ENCODE data around the gene P2RX1.

Gene P2RX1

DNA sequence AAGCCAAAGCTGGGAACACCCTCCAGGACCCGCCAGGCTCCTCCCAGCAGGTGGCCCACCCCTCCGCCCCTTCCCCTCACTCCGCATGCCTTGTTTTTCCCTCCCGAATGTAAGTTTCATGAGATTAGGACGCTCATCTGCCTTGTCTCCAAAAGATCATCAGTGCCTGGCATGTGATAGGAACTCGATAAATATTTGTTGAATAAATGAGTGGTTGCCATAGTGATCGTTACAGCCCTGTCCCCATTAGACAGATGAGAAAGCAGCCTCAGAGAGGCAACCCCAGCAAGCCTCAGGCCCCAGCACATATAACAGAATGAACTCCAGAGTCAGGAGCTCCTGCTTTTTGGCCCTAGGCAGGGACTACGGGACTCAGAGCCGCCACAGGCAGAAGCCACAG is 28.5 kb downstream of the P2RX1 start:
- no peak for DNase-seq (ENCODE audit: low read depth in 2 of 2)

DNA sequence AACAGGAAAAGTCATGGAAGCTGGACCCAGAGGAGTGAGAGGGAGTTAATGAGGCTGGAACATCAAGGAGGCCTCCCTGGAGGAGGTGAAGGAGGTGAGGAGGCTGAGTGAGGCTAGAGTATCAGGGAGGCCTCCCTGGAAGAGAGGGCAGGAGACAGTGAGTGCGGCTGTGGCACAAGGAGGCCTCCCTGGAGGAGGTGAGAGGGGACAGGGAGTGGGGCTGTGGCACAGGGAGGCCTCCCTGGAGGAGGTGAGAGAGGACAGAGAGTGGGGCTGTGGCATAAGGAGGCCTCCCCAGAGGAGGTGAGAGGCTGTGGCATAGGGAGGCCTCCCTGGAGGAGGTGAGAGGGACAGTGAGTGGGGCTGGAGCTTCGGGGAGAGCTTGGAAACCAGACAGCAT is 28.9 kb downstream of the P2RX1 start:
- DNase-seq (ENCODE audit: low read depth in 2 of 2): no peak

DNA sequence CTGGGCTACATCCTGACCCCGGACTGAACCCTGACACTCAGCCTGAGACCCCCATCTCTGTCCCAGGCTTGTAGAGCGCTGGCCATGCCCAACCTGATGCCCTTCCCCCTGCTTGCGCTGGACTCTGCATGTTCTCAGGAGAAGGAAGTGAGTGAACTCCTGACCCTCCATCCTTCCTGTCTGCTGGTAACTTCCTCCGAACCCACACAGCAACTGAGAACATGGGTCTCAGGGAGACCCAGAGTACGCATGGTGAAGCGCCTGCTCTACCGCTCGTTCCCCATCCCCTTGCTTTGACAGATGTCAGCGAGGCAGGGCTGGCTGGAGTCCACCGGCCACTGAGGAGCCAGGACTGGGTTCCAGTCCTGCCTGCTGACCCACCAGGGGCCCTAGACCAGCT is 29.5 kb downstream of the P2RX1 start:
- DNase-seq (ENCODE audit: low read depth in 2 of 2): no peak

DNA sequence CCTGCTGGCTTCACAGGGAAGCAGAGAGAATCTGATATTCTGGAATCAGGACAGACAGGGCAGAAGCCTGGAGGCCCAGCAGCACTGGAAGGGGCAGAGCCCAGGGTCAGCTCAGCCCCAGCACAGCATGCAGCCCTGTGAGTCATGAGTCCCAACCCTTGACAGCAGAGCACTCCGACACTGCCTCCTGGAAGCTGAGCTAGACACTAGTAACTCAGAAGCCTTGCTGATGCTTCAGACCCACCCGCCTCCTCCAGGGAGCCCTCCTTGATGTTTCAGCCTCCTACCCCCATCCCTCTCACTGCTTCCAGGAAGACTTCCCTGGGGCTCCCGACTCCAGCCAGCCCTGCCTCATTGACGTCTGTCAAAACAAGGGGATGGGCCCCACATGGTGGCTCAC is 30.3 kb downstream of the P2RX1 start:
- DNase-seq (ENCODE audit: low read depth in 2 of 2): no peak

DNA sequence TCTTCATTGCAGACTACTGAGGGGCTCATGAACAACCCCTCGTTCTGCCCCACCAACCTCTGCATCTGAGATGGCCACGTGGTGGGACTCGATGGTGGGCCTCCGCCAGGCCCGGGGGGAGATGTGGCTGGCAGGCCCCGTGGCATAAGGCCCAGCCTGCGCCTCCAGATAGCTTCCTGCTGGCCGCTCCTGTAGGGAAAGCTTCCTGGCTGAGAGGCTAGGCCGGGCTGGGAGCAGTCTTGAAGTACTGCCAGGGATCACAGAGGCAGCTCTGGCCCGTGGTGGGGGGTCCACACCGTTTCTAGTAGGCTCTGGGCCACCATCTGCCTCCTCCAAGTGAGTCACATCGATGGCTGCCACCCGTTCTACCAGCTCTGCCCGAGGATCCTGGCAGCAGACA is 31.0 kb downstream of the P2RX1 start:
- no peak for DNase-seq (ENCODE audit: low read depth in 2 of 2)

DNA sequence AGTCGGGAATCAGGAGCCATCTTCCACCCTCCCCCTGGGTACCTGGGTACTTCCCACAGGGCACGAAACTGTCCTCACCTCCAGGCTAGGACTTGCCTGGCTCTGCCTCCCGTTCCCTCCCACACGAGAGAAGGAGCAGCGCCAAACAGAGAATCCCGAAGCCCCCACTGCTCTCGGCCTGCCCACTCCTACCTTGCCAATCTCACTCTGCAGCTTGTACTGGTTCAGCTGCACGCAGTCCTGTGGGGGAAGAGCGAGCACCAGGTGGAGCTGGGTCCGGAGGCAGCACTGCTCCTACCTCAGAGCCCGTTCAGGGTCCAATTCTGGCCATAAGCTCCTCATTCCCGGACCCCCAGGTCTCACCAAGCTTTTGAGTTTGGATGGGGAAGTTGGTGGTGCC is 32.1 kb downstream of the P2RX1 start:
- DNase-seq (ENCODE audit: low read depth in 2 of 2): no peak

DNA sequence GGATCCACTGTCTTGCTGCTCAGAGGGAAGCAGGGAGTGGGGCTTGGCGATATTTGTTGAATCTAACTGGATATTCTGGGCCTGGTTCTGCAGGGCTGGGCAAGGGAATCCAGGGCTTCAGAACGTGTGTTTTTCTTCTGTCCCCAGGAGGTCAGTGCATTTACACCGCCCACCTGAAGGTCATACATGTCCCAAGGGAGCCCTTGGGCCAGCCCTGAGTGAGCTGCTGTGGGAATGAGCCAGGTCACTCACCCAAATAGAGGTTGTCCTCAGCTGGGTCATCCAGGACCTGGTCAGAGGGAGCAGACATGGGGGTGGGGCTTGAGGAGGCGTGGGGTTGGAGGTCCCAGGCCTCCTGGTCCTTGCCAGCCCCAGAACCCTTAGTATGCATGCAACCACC is 34.0 kb downstream of the P2RX1 start:
- no peak for DNase-seq (ENCODE audit: low read depth in 2 of 2)

DNA sequence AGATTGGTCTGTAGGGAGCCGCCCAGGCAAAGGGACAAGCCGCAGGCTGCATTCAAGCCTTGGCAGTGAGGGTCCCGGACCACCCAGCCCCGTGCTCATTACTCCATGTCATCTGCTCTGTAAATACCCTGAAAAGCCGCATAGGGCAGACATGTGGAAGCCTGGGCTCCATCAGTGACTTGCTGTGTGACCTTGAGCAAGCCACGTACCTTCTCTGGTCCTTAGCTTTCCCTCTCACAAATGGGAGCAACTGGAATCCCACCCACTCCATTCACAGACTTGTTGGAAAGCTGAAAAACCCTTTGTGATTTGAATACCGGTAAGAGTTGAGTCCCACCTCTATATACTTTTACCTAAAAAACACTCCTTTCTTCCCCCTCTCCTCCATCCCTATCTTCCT is 35.3 kb downstream of the P2RX1 start:
- no peak for DNase-seq (ENCODE audit: low read depth in 2 of 2)

DNA sequence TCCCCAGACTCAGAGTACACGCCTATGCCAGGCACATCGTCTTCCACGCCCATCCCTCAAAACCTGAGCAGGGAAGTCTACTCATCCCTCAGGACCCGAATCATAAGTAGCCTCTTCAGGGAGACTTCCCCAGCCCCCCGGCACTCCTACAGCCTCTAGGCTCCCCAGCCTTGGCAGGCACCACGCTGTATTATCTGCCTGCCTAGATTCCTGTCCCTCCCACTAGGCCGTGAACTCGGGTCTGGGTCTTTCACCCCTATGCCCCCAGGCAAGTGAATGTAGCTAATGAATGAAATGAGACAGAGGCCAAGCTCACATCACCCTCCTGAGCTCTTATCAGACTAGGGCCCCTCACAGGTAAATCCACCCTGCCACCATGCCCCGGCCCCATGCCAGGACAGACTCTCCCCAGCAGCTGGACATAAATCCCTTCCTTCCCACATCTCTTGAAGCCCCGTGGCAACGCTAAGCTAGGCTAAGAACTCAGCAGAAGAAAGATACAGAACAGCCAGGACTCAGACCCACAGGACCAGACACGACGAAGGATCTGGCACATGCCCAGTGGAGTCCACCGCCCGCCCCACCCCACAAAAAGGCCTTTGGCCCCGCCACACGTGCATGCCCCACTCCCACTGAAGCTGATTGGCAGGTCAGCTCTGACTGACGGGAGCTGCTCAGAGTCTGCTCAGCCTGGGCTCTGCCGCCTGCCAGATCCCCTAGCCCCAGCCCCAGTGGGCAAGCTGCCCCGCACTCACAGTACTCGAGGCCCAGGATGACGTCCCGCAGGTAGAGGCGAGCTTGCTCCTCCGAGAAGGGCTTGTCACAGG is 36.5 kb downstream of the P2RX1 start:
- no peak for DNase-seq (ENCODE audit: low read depth in 2 of 2)

DNA sequence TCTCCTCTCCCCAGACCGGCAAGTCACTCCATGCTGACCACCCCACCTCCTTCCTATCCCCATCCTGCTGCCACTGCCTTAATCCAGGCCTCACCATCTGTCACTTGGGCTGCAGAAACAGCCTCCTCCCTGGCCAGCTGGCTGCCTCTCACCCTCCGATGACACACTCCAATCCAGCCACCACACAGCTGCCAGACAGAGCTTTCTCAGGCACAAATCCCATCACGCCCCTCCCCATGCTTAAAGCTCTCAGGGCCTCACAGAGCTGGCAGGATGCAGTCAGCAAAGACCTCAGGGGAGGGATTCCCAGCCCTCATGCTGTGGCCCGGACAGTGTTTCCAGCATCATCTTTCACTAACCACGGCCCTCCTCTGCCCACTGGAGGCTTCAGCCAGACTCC is 37.1 kb downstream of the P2RX1 start:
- no peak for DNase-seq (ENCODE audit: low read depth in 2 of 2)

DNA sequence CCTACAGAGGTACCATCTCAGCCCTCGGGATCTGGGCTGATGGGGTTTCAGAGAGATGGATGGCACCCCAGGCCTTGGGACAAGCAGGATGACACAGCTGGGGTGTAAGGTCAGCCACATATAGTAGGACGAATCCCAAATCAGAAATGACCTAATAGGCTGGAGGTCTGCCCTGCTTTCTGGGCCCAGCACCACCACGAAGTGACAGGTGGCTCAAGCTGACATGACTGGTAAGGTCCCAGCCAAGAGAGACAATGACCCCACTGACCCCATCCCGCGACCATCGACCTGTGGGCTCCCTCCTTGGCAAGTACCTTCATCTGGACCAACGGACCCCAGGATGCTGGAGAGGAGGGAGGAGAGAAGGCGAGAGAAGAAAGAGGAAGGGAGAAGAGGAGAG is 39.0 kb downstream of the P2RX1 start:
- no peak for DNase-seq (ENCODE audit: low read depth in 2 of 2)

DNA sequence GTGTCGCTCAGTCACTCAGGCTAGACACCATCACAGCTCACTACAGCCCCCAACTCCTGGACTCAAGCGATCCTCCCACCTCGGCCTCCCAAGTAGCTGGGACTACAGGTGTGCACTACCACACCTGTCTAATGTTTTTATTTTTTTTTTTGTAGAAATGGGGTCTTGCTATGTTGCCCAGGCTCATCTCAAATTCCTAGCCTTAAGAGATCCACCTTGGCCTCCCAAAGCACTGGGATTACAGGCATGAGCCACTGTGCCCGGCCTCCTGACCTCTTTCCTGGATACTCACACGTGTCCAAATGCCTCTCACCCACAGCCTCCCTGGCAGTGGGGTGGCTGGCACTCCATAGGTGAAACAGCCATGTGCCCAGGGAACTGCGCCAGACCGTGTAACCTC is 40.9 kb downstream of the P2RX1 start:
- no peak for DNase-seq (ENCODE audit: low read depth in 2 of 2)

DNA sequence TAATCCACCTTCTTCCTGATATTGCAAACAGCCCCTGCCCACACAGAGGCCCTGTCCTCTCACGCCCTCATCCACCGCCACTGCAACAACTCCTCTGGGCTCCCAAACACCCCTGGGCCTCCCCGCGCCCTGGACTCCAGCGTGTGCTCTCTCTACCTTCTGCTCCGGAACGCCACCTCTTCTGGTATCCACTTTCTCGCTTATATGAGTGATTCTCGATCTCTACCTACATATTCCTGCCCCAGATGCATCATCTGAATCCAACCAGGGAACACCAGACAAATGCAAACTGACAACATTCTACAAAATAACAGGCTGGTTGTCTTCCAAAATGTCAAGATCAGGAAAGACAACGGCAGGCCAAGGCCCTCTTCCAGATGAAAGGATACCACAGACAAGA is 42.4 kb downstream of the P2RX1 start:
- no peak for DNase-seq (ENCODE audit: low read depth in 2 of 2)

DNA sequence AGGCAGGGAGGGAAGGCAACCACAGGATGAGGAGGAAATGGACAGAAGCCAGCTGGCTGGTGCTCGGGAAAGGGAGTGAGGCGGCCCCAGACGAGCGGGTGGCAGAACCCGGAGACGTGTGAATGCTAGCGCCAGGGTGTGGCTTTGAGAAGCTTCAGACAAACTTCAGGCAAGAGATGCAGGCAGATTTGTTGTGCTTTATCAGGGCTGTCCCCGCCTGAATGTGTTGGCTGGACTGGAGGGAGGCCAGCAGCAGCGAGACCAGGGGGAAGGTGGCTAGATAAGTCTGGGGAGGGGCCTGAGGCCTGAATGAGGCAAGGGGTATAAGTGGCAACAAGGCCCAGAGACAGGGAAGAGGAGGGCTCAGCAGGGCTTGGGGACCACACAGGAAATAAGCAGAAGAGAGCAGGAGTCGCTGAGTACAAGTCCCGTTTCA is 45.4 kb downstream of the P2RX1 start:
- DNase-seq (ENCODE audit: low read depth in 2 of 2): no peak

DNA sequence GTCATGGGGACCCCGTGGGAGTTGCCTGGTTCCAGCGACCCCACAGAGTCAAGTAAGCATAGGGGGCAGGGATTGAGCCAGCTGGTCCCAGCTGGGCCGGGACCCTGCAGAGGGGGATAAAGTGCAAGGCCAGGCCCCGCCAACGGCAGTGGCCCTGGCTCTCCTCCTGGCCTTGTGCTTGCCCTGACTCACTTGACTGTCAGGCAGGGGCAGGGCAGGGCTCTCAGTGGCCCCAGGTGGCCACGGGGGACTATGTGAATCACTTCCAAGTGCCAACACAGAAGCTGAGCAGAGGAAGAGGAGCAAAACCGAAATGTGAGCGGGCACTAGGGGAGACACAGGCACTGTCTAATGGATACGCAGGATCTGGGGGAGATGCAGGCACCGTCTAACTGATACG is 48.7 kb downstream of the P2RX1 start:
- no peak for DNase-seq (ENCODE audit: low read depth in 2 of 2)

DNA sequence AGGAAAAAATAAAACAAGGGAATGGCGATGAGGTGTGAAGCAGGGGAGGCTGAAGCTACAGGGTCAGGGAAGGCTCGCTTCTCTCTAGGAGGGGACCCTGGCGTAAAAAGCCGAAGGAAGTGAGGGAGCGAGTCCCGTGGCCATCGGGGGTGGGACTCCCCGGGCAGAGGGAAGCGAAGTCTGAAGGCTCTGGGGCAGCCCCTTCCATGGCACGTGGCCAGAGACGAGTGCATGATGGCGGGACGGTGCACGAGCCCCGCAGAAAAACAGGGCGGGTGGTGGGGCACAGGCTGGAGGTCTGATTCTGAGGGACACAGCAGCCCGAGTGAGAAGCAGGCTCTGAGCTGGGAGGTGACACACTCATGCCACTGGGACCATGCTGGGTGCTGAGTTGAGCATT is 49.2 kb downstream of the P2RX1 start:
- no peak for DNase-seq (ENCODE audit: low read depth in 2 of 2)

DNA sequence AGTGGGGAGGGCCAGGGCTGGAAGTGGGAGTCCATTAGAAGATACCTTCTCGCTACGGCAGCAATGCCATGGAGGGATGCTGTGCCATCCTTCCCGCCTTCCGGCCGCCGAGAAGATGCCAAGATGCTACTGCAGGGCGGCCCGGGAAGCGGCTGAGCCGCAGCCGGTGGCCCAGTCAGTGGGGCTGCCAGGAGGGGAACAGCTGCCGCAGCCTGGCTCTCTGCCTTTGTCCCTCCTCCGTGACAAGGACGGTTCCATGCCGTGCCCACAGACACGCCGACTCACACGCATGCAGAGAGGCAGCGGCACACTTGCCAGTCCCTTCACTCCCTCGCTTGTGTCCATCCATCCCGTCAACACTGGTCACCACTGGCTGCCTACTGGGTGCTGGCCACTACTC is 50.0 kb downstream of the P2RX1 start:
- DNase-seq (ENCODE audit: low read depth in 2 of 2): no peak

DNA sequence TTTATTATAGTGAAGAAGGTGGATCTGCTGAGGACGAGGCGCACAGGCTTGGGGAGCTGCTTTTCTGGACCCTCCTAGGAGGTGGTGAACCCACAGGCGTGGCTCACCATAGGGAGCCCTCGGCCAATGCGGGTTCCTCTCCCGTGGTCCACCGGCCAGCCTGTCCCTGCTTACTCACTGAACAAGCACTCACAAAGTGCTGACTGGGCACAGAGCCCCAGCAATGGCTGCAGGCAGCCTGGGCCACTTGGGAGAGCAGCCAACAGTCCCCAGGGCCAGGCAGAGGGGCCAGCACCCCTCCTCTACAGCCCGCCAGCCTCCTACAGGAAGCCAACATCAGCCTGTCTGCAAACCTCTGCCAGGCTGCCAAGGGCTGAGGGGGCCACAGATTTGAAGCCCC is 51.1 kb downstream of the P2RX1 start:
- DNase-seq (ENCODE audit: low read depth in 2 of 2): no peak

DNA sequence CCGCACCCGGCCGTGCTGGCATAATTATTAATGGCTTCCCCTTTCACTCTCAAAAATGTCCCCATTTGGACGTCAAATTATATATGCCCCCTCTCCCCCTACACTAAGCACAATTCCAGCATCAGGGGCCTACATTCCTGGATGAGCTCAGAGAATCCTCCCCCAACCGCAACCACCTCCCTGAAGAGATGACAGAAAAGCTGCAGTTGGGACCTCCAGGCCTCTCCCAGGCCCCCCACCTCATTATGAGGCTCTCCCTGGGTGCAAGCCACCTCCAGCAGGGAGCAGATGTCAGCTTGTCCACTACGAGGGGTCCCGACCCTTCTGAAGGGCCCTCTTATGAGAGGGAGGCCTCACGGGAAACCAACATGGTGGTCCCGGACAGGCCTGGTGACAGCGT is 51.7 kb downstream of the P2RX1 start:
- no peak for DNase-seq (ENCODE audit: low read depth in 2 of 2)

DNA sequence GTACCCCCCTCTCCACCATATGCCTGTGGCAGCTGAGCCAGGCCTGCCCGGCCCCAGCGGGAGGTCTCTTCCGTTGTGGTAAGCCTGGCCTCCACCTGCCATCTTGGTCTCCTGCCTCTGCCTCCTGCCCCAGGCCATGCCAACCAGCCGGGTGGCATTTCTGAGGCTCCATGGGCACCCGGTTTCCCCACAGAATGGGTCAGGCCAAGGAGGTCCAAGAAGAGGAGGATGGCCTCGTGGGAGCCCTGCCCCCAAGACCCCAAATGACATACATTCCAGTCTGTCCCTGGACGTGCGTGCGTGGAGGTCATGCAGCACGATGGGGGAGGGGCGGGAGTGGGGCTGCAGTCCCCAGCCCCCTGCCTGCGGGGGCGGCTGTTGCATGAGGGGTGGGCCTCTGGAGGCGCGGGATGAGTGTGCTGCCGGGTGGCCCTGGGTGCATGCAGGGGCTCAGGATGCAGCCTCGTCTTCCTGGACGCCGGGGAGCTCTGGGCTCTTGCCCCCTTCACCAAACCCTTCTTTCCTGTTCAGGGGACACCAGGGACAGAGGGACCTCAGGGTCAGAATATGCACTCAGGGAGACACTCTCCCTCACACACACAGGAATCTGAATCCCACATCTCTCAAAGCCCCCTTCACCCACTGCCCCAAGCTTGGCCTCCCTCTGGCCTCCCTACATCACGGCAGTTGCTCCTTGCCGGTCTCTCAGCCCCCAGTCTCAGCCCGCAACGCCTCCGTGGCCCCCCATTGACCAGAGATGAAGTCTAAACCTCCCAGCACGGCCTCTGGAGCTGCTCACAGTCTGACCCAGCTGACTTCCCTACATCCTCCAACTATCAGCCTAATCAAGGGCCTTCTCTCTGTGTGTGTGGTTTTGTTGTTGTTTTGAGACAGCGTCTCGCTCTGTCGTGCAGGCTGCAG is 54.2 kb downstream of the P2RX1 start:
- no peak for DNase-seq (ENCODE audit: low read depth in 2 of 2)

DNA sequence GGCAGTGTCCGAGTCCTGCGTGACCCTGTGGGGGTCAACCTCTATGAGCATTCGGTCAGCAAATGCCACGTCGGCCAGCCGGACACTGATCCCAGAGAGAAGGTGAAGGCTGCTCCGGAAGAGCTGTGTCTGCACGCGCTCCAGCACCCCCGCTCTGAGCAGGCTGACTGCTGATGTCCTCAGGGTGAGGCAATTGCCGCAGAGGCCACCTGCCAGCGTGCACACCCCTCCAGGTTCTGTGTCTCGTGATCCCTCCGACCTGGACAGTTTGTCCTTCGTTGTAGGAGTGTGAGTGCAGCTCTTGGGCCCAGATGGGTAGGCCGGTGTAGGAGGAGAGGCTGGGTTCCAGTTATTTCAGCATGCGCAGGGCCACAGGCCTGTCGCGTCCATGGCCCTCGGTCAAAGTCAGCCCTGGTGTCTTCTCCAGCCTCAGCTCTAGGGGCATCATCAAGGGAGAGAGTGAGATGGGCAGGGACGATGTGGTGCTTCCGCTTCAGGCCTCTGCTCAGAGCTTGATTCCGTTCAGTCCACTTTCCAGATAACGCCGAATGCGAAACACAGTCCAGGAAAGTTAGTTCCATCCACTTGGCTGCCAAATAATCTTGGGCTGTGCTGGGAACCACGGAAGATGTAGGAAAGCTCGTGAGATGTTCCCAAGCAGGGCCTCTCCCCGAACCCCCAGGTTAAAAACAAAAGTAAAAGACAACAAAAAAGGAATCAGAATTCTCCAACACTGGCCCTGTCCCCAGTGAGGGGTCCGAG is 55.1 kb downstream of the P2RX1 start:
- no peak for DNase-seq (ENCODE audit: low read depth in 2 of 2)

DNA sequence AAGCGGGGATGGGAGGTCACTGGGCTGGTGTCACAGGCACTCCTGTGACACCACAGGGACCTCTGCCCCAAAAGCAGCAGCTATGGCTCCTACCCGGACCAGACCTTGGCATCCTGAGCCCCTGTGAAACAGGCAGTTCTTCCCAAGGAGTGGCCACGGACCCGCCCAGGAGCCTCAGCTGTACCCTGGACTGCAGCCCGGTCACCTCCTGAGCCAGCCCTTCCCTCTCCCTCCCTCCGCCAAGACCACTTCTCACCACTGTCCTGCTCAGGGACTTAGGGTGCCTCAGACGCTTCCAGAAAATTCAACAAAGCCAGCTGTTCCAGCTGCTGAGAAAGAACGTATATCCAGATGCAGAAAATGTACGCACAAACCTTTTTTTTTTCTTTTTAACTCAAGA is 56.3 kb downstream of the P2RX1 start:
- DNase-seq (ENCODE audit: low read depth in 2 of 2): no peak

Data from stimulated activated CD4-positive, alpha-beta T cell treated with anti-CD3 and anti-CD28 coated beads, Interleukin-4, amount 100 ng/mL, for 48 hours (primary cell).